HG02981 (cell line): ENCODE measurements around the gene SLC5A5.
"Not testable (repeated sequence)": the region's sequence is repeated elsewhere in the genome, so short reads cannot be mapped to it uniquely, and the experiment has no call there.

ENCODE experiments used
- ATAC-seq: cut with Tn5 transposase; IDR thresholded peaks from one replicate; pipeline ENCODE4 v1.9.1; 2021; ENCODE audit warnings: mild to moderate bottlenecking, moderate library complexity; ENCODE audit not compliant: unreplicated experiment

SLC5A5 gene

GRCh38 chr19:17869114-17869608 is 2.6 kb upstream of the SLC5A5 start:
- no peak for ATAC-seq

GRCh38 chr19:17871032-17871877 is 490 bp upstream of the SLC5A5 start:
- ATAC-seq, result no peak

- no peak for ATAC-seq
Observed at GRCh38 chr19:17872251-17873001, 681 bp downstream of the SLC5A5 start.

GRCh38 chr19:17873786-17874757 is 2.3 kb downstream of the SLC5A5 start:
- no peak for ATAC-seq

GRCh38 chr19:17874758-17875135 is 3.0 kb downstream of the SLC5A5 start:
- no peak for ATAC-seq

GRCh38 chr19:17877696-17878095 is 6.0 kb downstream of the SLC5A5 start:
- no peak for ATAC-seq

- no peak for ATAC-seq
Observed at GRCh38 chr19:17879466-17879865, 7.7 kb downstream of the SLC5A5 start.

- ATAC-seq, result no peak
Observed at GRCh38 chr19:17881701-17882100, 10.0 kb downstream of the SLC5A5 start.

- no peak for ATAC-seq
Observed at GRCh38 chr19:17883627-17884410, 12.1 kb downstream of the SLC5A5 start.

- ATAC-seq, result no peak
Observed at GRCh38 chr19:17886515-17886914, 14.8 kb downstream of the SLC5A5 start.

GRCh38 chr19:17887221-17887620 is 15.5 kb downstream of the SLC5A5 start:
- ATAC-seq, result not testable (repeated sequence)

GRCh38 chr19:17888260-17888659 is 16.5 kb downstream of the SLC5A5 start:
- ATAC-seq, result no peak

- ATAC-seq, result no peak
Observed at GRCh38 chr19:17889609-17890214, 18.0 kb downstream of the SLC5A5 start.

- no peak for ATAC-seq
Observed at GRCh38 chr19:17893766-17894165, 22.0 kb downstream of the SLC5A5 start.

GRCh38 chr19:17902701-17903100 is 31.0 kb downstream of the SLC5A5 start:
- no peak for ATAC-seq

- no peak for ATAC-seq
Observed at GRCh38 chr19:17908244-17908643, 36.5 kb downstream of the SLC5A5 start.

GRCh38 chr19:17909003-17909732 is 37.4 kb downstream of the SLC5A5 start:
- ATAC-seq, result no peak

- no peak for ATAC-seq
Observed at GRCh38 chr19:17910791-17911360, 39.1 kb downstream of the SLC5A5 start.
